B cell (primary cell): ENCODE results near the gene ATP7B. TPM values are rescaled to one million over a fixed set of nuclear protein-coding genes. Genes with fewer than 3 reads are reported as not detected.

Source experiments
- ATAC-seq: fragments of 200-7000 bp; cut with Tn5 transposase; one replicate; pipeline ENCODE4 v1.10.0; 2021; ENCODE audit warnings: low read depth, mild to moderate bottlenecking, moderate number of reproducible peaks, moderate library complexity
- CTCF ChIA-PET: fragments of 350-600 bp; sonication (Branson Sonifier 250); formaldehyde crosslinking; loops from one replicate; lab custom pipeline; 2021; ENCODE audit warnings: antibody characterized with exemption, inconsistent platforms; lab: Charles Lee
- POLR2A ChIA-PET: fragments of 350-600 bp; sonication (Branson Sonifier 250); formaldehyde crosslinking; loops from one replicate; lab custom pipeline; 2021; ENCODE audit warnings: antibody characterized with exemption; lab: Charles Lee
- DNase-seq: peaks from one replicate; pipeline ENCODE4 v3.0.0; 2013
- H2AFZ ChIP-seq: 2 replicates; pipeline ENCODE4 v1.6.1; 2012; ENCODE audit warnings: mild to moderate bottlenecking, low read depth, low read length; ENCODE audit not compliant: insufficient read depth, poor library complexity, severe bottlenecking
- H3K27ac ChIP-seq, 2 donors: 1 replicate in 1 of 2; 2 replicates in 1 of 2; pipeline ENCODE4 v1.5.1; 2012 to 2013; ENCODE audit warnings: low read length in 2 of 2, mild to moderate bottlenecking in 2 of 2, moderate library complexity in 1 of 2
- H3K27me3 ChIP-seq, 4 experiments: fragments of 200-600 bp in 1 of 4; sonication (generic) in 1 of 4; replicated peaks in 1 of 4; 1 replicate in 2 of 4; 2 replicates in 2 of 4; pipeline versions ENCODE4 v1.6.1 to v1.7.0; 2013 to 2016; ENCODE audit warnings: low read length in 3 of 4, mild to moderate bottlenecking in 2 of 4, mixed read lengths in 1 of 4, moderate library complexity in 1 of 4; ENCODE audit not compliant: insufficient read depth in 4 of 4, control insufficient read depth in 3 of 4; ENCODE audit errors: control extremely low read depth in 1 of 4
- H3K36me3 ChIP-seq, 2 experiments: replicated peaks in 1 of 2; 1 replicate in 1 of 2; 2 replicates in 1 of 2; pipeline versions ENCODE4 v1.6.1 to v1.7.1; 2013; ENCODE audit warnings: low read length in 1 of 2; ENCODE audit not compliant: insufficient read depth in 2 of 2, control insufficient read depth in 1 of 2; ENCODE audit errors: control extremely low read depth in 1 of 2, extremely low read depth in 1 of 2
- H3K4me1 ChIP-seq, 2 donors: fragments of 200-600 bp in 1 of 2; sonication (generic) in 1 of 2; 1 replicate in 1 of 2; 2 replicates in 1 of 2; pipeline versions ENCODE4 v1.5.1 to v1.6.1; 2013 to 2017; ENCODE audit warnings: low read length in 2 of 2; ENCODE audit not compliant: control insufficient read depth in 2 of 2, insufficient read depth in 2 of 2
- H3K4me2 ChIP-seq: replicated peaks from 2 replicates; pipeline ENCODE3; 2012; ENCODE audit warnings: mild to moderate bottlenecking, low read depth, low read length; ENCODE audit not compliant: poor library complexity, severe bottlenecking
- H3K4me3 ChIP-seq, 5 experiments: fragments of 200-600 bp in 1 of 5; sonication (generic) in 1 of 5; 1 replicate in 3 of 5; 2 replicates in 2 of 5; pipeline versions ENCODE4 v1.5.1 to v1.7.0; 2011 to 2016; ENCODE audit warnings: low read length in 4 of 5, mild to moderate bottlenecking in 4 of 5, low read depth in 2 of 5, control low read depth in 1 of 5, moderate library complexity in 1 of 5; ENCODE audit not compliant: insufficient read depth in 1 of 5; ENCODE audit errors: control extremely low read depth in 1 of 5, extremely low read depth in 1 of 5
- H3K79me2 ChIP-seq: fragments of 200-600 bp; sonication (generic); one replicate; pipeline ENCODE4 v1.6.0; 2016; ENCODE audit warnings: low read length; ENCODE audit not compliant: control insufficient read depth, insufficient read depth
- H3K9ac ChIP-seq: fragments of 200-600 bp; sonication (generic); 2 replicates; pipeline ENCODE4 v1.6.1; 2017; ENCODE audit warnings: mild to moderate bottlenecking, low read length, moderate library complexity
- H3K9me3 ChIP-seq, 3 donors: one replicate each; pipeline versions ENCODE4 v1.6.1 to v1.7.1; 2013; ENCODE audit warnings: low read length in 2 of 3; ENCODE audit not compliant: control insufficient read depth in 2 of 3, insufficient read depth in 1 of 3; ENCODE audit errors: control extremely low read depth in 1 of 3
- H4K20me1 ChIP-seq: 2 replicates; pipeline ENCODE4 v1.6.0; 2012; ENCODE audit warnings: mild to moderate bottlenecking, low read length; ENCODE audit not compliant: insufficient read depth, control insufficient read depth, poor library complexity, severe bottlenecking
- H3K27ac Mint-ChIP-seq: one replicate; pipeline ENCODE4 v1.8.0; 2021; ENCODE audit warnings: mixed read lengths
- H3K27me3 Mint-ChIP-seq: one replicate; pipeline ENCODE4 v1.8.0; 2021; ENCODE audit warnings: mixed read lengths
- H3K4me1 Mint-ChIP-seq: one replicate; pipeline ENCODE4 v1.8.0; 2021; ENCODE audit warnings: mixed read lengths
- H3K4me3 Mint-ChIP-seq: one replicate; pipeline ENCODE4 v1.8.0; 2021; ENCODE audit warnings: mixed read lengths
- H3K9me3 Mint-ChIP-seq: one replicate; pipeline ENCODE4 v1.8.0; 2022; ENCODE audit warnings: mixed read lengths; ENCODE audit not compliant: insufficient read depth
- CTCF ChIP-seq: fragments of 200-600 bp; IDR thresholded peaks from one replicate; pipeline ENCODE4 v1.8.0; 2022; ENCODE audit warnings: antibody characterized with exemption, mild to moderate bottlenecking
- EZH2 ChIP-seq: IDR thresholded peaks from 2 replicates; pipeline ENCODE4 v1.6.1; 2012; ENCODE audit warnings: borderline replicate concordance, low read depth, mild to moderate bottlenecking, moderate library complexity, low read length; ENCODE audit not compliant: insufficient read depth, poor library complexity, severe bottlenecking
- WGBS: methylation state at CpG from one replicate; pipeline ENCODE4 v1.1.5; 2013; ENCODE audit warnings: missing lambda C conversion rate; ENCODE audit not compliant: insufficient coverage; 5-methylcytosine and 5-hydroxymethylcytosine counted together
- intact Hi-C: fragments of 100-400 bp; cut with micrococcal nuclease; formaldehyde crosslinking; loops from one replicate; pipeline ENCODE4 v1.10.0; 2022
- polyA plus RNA-seq: library from polyadenylated mRNA; depleted of rRNA; stranded (reverse); fragments of >200 nt; gene quantifications from 2 replicates; pipeline ENCODE4 v1.2.3, GENCODE V29; 2012
- total RNA-seq, 2 donors: library from RNA; stranded (reverse); fragments of 120-200 nt in 1 of 2; gene quantifications; 1 replicate in 1 of 2; 2 replicates in 1 of 2; pipeline versions ENCODE4 v1.2.3 to v1.2.4, GENCODE V29; 2013 to 2022

The ATP7B gene
- total and polyA plus RNA-seq, 2 donors (not counting 1 experiment from before 2014, with no cell fraction given), result 0.10 to 0.91 TPM

- TF ChIP-seq CTCF, result no peak
- no peak for TF ChIP-seq EZH2
- Histone ChIP-seq H3K9me3 (no peaks in the 10 kb centered on the region), H3K4me3 (no peak overlapping the region), H3K4me2 (no peak overlapping the region), H4K20me1 (no peaks in the 10 kb centered on the region), H3K4me1 (no peaks in the 10 kb centered on the region), H2AFZ (no peak overlapping the region), H3K79me2 (no peaks in the 10 kb centered on the region), H3K27me3 (no peaks in the 10 kb centered on the region), H3K27ac (no peak overlapping the region), H3K36me3 (no peaks in the 10 kb centered on the region), H3K9ac (no peak overlapping the region)
- ChIA-PET POLR2A (no interaction called here), CTCF (no interaction called here)
- no peaks in the 10 kb centered on the region for H3K9me3 Mint-ChIP-seq
- H3K27ac Mint-ChIP-seq, result no peak overlapping the region
- intact Hi-C loops, result no loop called here
- no peaks in the 10 kb centered on the region for H3K4me1 Mint-ChIP-seq
- ATAC-seq, result no peak
- H3K4me3 Mint-ChIP-seq, result no peak overlapping the region
- no peak for DNase-seq
- peaks cover under 1% of the 10 kb centered on the region for H3K27me3 Mint-ChIP-seq
- WGBS, result 87% methylated on average over 14 of the region's 14 CpGs
Observed at GRCh38 chr13:51933466-51934058, 77.7 kb downstream of the ATP7B start.

GRCh38 chr13:51932231-51932630, 79.0 kb downstream of the ATP7B start:
- H3K9me3 ChIP-seq, result no peaks in the 10 kb centered on the region
- POLR2A ChIA-PET, result no interaction called here
- H3K4me1 ChIP-seq, result no peaks in the 10 kb centered on the region
- TF ChIP-seq EZH2 (no peak), CTCF (no peak)
- H3K9ac ChIP-seq, result no peak overlapping the region
- no peak overlapping the region for H3K4me3 ChIP-seq
- 100% methylated on average over 7 of the region's 9 CpGs for WGBS
- H3K27ac Mint-ChIP-seq, result no peak overlapping the region
- H3K79me2 ChIP-seq, result no peaks in the 10 kb centered on the region
- DNase-seq (no peak), ATAC-seq (no peak)
- H3K4me2 ChIP-seq, result no peak overlapping the region
- no peak overlapping the region for H3K4me3 Mint-ChIP-seq
- no peaks in the 10 kb centered on the region for H3K36me3 ChIP-seq
- intact Hi-C loops, result no loop called here
- H4K20me1 ChIP-seq, result no peaks in the 10 kb centered on the region
- no peaks in the 10 kb centered on the region for H3K9me3 Mint-ChIP-seq
- no peak overlapping the region for H3K27ac ChIP-seq
- H2AFZ ChIP-seq, result no peak overlapping the region
- peaks cover 6% of the 10 kb centered on the region for H3K27me3 Mint-ChIP-seq
- CTCF ChIA-PET, result no interaction called here
- no peaks in the 10 kb centered on the region for H3K4me1 Mint-ChIP-seq
- no peaks in the 10 kb centered on the region for H3K27me3 ChIP-seq
